ENCODE measurements around the gene LAMB3. TPM values are rescaled to one million over a fixed set of nuclear protein-coding genes. Genes with fewer than 3 reads are reported as not detected.

The LAMB3 gene
- total RNA-seq, 1 donor from 2014 or later = 2.6 TPM

GRCh38 chr1:209617755-209618154 is 34.5 kb downstream of the LAMB3 start:
- no peak for TF ChIP-seq CTCF (IDR thresholded peaks at IDR 0.05)
- Mint-ChIP-seq H3K4me3 (ENCODE audit: unreplicated experiment) (no peak overlapping the region), H3K4me1 (ENCODE audit: unreplicated experiment) (peaks cover 9% of the 10 kb centered on the region), H3K27me3 (ENCODE audit: unreplicated experiment) (peaks cover 6% of the 10 kb centered on the region), H3K27ac (ENCODE audit: unreplicated experiment) (no peak overlapping the region), H3K36me3 (ENCODE audit: unreplicated experiment) (no peaks in the 10 kb centered on the region), H3K9me3 (ENCODE audit: unreplicated experiment) (no peaks in the 10 kb centered on the region)
- no peak for DNase-seq (ENCODE audit: extremely low spot score, unreplicated experiment)

DNA sequence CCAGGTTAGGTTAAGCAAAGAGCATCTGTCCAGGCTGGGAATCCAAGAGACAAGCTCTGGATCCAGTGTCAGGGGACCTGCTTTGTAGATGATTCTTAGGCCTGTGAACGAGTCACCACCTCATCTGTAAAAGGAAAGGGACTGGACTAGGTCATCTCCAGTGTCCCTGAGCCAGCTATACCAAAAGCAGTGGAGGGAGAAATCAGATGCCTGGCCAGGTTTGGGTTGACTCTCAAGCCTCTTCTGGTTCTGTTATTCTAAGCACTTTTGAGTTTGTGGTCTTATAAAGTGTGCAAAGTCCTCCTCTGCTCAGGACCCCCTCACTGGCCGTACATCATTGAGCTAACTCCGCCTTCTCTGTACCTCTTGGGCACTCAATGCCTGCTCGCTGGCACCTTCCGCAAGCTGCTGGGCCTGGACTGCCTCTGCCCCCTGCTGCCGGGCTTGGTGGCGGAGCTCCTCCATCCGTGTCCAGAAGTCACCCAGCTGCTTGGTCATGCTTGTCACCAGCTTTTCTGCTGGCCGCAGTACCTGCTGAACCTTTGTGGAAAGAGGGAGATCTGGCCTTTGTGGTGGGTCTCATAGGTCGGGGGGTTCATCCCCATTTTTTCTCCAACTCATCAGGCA is 35.1 kb downstream of the LAMB3 start:
- Mint-ChIP-seq H3K9me3 (ENCODE audit: unreplicated experiment) (no peaks in the 10 kb centered on the region), H3K4me1 (ENCODE audit: unreplicated experiment) (peaks cover 9% of the 10 kb centered on the region), H3K4me3 (ENCODE audit: unreplicated experiment) (no peak overlapping the region), H3K27ac (ENCODE audit: unreplicated experiment) (no peak overlapping the region), H3K27me3 (ENCODE audit: unreplicated experiment) (peaks cover 6% of the 10 kb centered on the region), H3K36me3 (ENCODE audit: unreplicated experiment) (no peaks in the 10 kb centered on the region)
- TF ChIP-seq CTCF (IDR thresholded peaks at IDR 0.05) = no peak
- DNase-seq (ENCODE audit: extremely low spot score, unreplicated experiment) = no peak

DNA sequence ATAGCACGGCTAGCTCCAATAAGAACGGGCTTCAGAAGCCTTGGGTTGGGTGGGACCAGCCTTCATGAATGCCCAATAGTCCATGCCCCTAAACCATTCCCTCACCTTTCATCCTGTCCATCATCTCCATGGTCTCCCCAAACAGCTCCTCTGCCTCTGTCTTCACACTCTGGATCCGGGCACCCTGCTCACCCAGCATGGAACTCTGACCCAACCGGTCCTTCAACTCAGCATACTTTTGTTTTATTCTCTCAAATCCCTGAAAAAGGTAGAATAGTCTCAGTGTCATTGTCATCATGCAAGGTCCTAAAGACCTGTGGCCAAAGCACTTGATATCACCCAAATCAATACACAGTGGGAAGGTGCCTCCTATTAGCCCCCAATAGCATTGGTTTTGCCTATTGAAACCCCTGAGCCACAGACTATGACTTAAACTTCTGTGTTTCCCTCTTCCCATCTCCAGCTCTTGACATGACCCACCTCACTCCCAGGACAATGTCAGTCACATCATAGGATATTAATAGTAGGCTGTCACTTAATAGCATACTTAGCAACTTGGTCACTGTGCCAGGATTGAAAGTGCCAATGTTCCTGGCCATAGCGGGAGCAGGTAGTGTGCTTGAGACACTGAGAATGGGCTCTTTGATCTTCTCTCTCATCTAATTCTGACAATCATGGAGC is 35.7 kb downstream of the LAMB3 start:
- Mint-ChIP-seq H3K9me3 (ENCODE audit: unreplicated experiment) (no peaks in the 10 kb centered on the region), H3K4me1 (ENCODE audit: unreplicated experiment) (peaks cover 9% of the 10 kb centered on the region), H3K27ac (ENCODE audit: unreplicated experiment) (no peak overlapping the region), H3K27me3 (ENCODE audit: unreplicated experiment) (peaks cover 6% of the 10 kb centered on the region), H3K36me3 (ENCODE audit: unreplicated experiment) (no peaks in the 10 kb centered on the region), H3K4me3 (ENCODE audit: unreplicated experiment) (no peak overlapping the region)
- DNase-seq (ENCODE audit: extremely low spot score, unreplicated experiment) = no peak
- no peak for TF ChIP-seq CTCF (IDR thresholded peaks at IDR 0.05)

- peaks cover 5% of the 10 kb centered on the region for H3K4me1 Mint-ChIP-seq (ENCODE audit: unreplicated experiment)
- H3K4me3 Mint-ChIP-seq (ENCODE audit: unreplicated experiment) = no peak overlapping the region
- H3K27me3 Mint-ChIP-seq (ENCODE audit: unreplicated experiment) = peaks cover 10% of the 10 kb centered on the region
- TF ChIP-seq CTCF (IDR thresholded peaks at IDR 0.05) = no peak
- no peaks in the 10 kb centered on the region for H3K36me3 Mint-ChIP-seq (ENCODE audit: unreplicated experiment)
- no peaks in the 10 kb centered on the region for H3K9me3 Mint-ChIP-seq (ENCODE audit: unreplicated experiment)
- no peak for DNase-seq (ENCODE audit: extremely low spot score, unreplicated experiment)
- H3K27ac Mint-ChIP-seq (ENCODE audit: unreplicated experiment) = no peak overlapping the region
Observed at GRCh38 chr1:209614906-209615305, 37.3 kb downstream of the LAMB3 start.

- no peaks in the 10 kb centered on the region for H3K36me3 Mint-ChIP-seq (ENCODE audit: unreplicated experiment)
Observed at GRCh38 chr1:209614151-209614420, 38.1 kb downstream of the LAMB3 start.

More at GRCh38 chr1:209614151-209614420, 38.1 kb downstream of the LAMB3 start:
- H3K27me3 Mint-ChIP-seq (ENCODE audit: unreplicated experiment) = peaks cover 10% of the 10 kb centered on the region
- TF ChIP-seq CTCF (IDR thresholded peaks at IDR 0.05) = no peak
- DNase-seq (ENCODE audit: extremely low spot score, unreplicated experiment) = no peak
- H3K4me3 Mint-ChIP-seq (ENCODE audit: unreplicated experiment) = no peak overlapping the region
- no peaks in the 10 kb centered on the region for H3K9me3 Mint-ChIP-seq (ENCODE audit: unreplicated experiment)
- H3K4me1 Mint-ChIP-seq (ENCODE audit: unreplicated experiment) = peaks cover 5% of the 10 kb centered on the region
- H3K27ac Mint-ChIP-seq (ENCODE audit: unreplicated experiment) = no peak overlapping the region
